Spleen (tissue), 11 donors: ENCODE measurements around the gene RPL18A. TPM values are rescaled to one million over a fixed set of nuclear protein-coding genes. Genes with fewer than 3 reads are reported as not detected.

Source experiments
- DNase-seq: peaks from one replicate; pipeline ENCODE4 v3.0.0-alpha.2; 2020
- H3K27ac ChIP-seq, 8 donors: fragments of 200-600 bp; sonication (generic) in 7 of 8; 1 replicate in 4 of 8; 2 replicates in 4 of 8; pipeline versions ENCODE4 v1.5.0 to v1.8.0; 2016 to 2021; ENCODE audit warnings: inconsistent platforms in 4 of 8, mild to moderate bottlenecking in 4 of 8, moderate library complexity in 1 of 8
- H3K27me3 ChIP-seq, 7 donors: fragments of 200-600 bp; sonication (generic) in 6 of 7; replicated peaks in 1 of 7; 1 replicate in 4 of 7; 2 replicates in 3 of 7; pipeline versions ENCODE4 v1.5.0 to v1.8.0; 2016 to 2021; ENCODE audit warnings: inconsistent platforms in 3 of 7, mild to moderate bottlenecking in 1 of 7
- H3K36me3 ChIP-seq, 6 donors: fragments of 200-600 bp; sonication (generic) in 5 of 6; 1 replicate in 4 of 6; 2 replicates in 2 of 6; pipeline versions ENCODE4 v1.5.0 to v1.8.0; 2016 to 2021; ENCODE audit warnings: inconsistent platforms in 2 of 6
- H3K4me1 ChIP-seq, 6 donors: fragments of 200-600 bp; sonication (generic) in 5 of 6; 1 replicate in 3 of 6; 2 replicates in 3 of 6; pipeline versions ENCODE4 v1.5.0 to v1.8.0; 2016 to 2021; ENCODE audit warnings: inconsistent platforms in 3 of 6
- H3K4me3 ChIP-seq, 8 donors: fragments of 200-600 bp; sonication (generic) in 7 of 8; 1 replicate in 4 of 8; 2 replicates in 4 of 8; pipeline versions ENCODE4 v1.5.0 to v1.8.0; 2016 to 2021; ENCODE audit warnings: inconsistent platforms in 4 of 8, mild to moderate bottlenecking in 4 of 8, moderate library complexity in 2 of 8
- H3K9me3 ChIP-seq, 8 donors: fragments of 200-600 bp; sonication (generic) in 7 of 8; 1 replicate in 4 of 8; 2 replicates in 4 of 8; pipeline versions ENCODE4 v1.5.0 to v1.8.0; 2016 to 2021; ENCODE audit warnings: inconsistent platforms in 4 of 8
- POLR2A ChIP-seq, 3 donors: fragments of 450-650 bp; IDR thresholded peaks; one replicate each; pipeline ENCODE4 v1.5.1; 2017; ENCODE audit warnings: antibody characterized with exemption in 3 of 3, mild to moderate bottlenecking in 1 of 3
- POLR2AphosphoS5 ChIP-seq, 3 donors: sonication (generic); formaldehyde crosslinking; IDR thresholded peaks; one replicate each; pipeline ENCODE4 v1.5.1; 2017; ENCODE audit warnings: antibody characterized with exemption in 3 of 3
- WGBS, 5 donors: extraction: QIAGEN DNeasy Blood & Tissue Kit in 3 of 5; methylation state at CpG; one replicate each; pipeline versions ENCODE4 v1.1.5 to v1.1.7; 2013 to 2018; 5-methylcytosine and 5-hydroxymethylcytosine counted together
- intact Hi-C: fragments of 100-400 bp; cut with DNase I; formaldehyde crosslinking; loops from one replicate; pipeline ENCODE4 v1.15.0; 2023; ENCODE audit warnings: low total_unique reads
- polyA plus RNA-seq, 3 donors: library from polyadenylated mRNA; stranded (reverse); fragments of 200-250 nt; gene quantifications; one replicate each; pipeline ENCODE4 v1.2.1, GENCODE V29; 2013
- total RNA-seq, 7 donors: library from RNA; depleted of rRNA in 3 of 7; stranded (reverse); fragments of >200 nt in 3 of 7; fragmentation: NEBNext Ultra II Directional in 4 of 7; extraction: Animal tissue kit (Norgen Biotek cat#: 25700) in 4 of 7; gene quantifications; one replicate each; pipeline versions ENCODE4 v1.1.0 to v1.2.1, GENCODE V29; 2016 to 2021
- TF ChIP-seq, protein P1 (sequence below), 11 experiments: fragments of 200-600 bp in 7 of 11; fragments of 450-650 bp in 4 of 11; sonication (generic) in 4 of 11; IDR thresholded peaks in 8 of 11; conservative IDR thresholded peaks in 3 of 11; 1 replicate in 7 of 11; 2 replicates in 4 of 11; pipeline versions ENCODE4 v1.4.0 to v1.8.0; 2016 to 2021; ENCODE audit warnings: antibody characterized with exemption in 11 of 11, inconsistent platforms in 4 of 11, mild to moderate bottlenecking in 1 of 11
- donor health status: healthy with polysubstance abuse.
- donor health status: DM: no; HTN: no; CAD: no; lungs with moderate emphysema.
- donor health status: DM: no; HTN: no; CAD: no.
- donor health status: Bipolar disorder and iron deficiency.
- donor health status: healthy.
- donor health status: DM: no; HTN: no; CAD: no.
- donor health status: DM: yes; HTN: yes; CAD: no.

RPL18A gene
- total and polyA plus RNA-seq, 10 donors = 1,310 to 6,872 (median 1,788) TPM

- Histone ChIP-seq H3K4me1 (peaks cover 0 to 18% (median 0%) of the 10 kb centered on the region in 6 donors), H3K27me3 (no peaks in the 10 kb centered on the region), H3K27ac (no peak overlapping the region), H3K9me3 (no peaks in the 10 kb centered on the region), H3K4me3 (no peak overlapping the region), H3K36me3 (peaks cover 8 to 100% (median 100%) of the 10 kb centered on the region in 6 donors)
- WGBS, 5 donors = 87 to 98% (median 94%) methylated on average over 4 of the region's 4 CpGs
- intact Hi-C loops = no loop called here
- TF ChIP-seq POLR2AphosphoS5 (IDR thresholded peaks at IDR 0.05) = no peak
- TF ChIP-seq, protein P1, sequence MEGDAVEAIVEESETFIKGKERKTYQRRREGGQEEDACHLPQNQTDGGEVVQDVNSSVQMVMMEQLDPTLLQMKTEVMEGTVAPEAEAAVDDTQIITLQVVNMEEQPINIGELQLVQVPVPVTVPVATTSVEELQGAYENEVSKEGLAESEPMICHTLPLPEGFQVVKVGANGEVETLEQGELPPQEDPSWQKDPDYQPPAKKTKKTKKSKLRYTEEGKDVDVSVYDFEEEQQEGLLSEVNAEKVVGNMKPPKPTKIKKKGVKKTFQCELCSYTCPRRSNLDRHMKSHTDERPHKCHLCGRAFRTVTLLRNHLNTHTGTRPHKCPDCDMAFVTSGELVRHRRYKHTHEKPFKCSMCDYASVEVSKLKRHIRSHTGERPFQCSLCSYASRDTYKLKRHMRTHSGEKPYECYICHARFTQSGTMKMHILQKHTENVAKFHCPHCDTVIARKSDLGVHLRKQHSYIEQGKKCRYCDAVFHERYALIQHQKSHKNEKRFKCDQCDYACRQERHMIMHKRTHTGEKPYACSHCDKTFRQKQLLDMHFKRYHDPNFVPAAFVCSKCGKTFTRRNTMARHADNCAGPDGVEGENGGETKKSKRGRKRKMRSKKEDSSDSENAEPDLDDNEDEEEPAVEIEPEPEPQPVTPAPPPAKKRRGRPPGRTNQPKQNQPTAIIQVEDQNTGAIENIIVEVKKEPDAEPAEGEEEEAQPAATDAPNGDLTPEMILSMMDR (IDR thresholded peaks at IDR 0.05 in 8 of 11, conservative IDR thresholded peaks at IDR 0.05 in 3 of 11) = no peak
- no peak for DNase-seq
Observed at GRCh38 chr19:17836530-17836929, 23.2 kb upstream of the RPL18A start.

DNA sequence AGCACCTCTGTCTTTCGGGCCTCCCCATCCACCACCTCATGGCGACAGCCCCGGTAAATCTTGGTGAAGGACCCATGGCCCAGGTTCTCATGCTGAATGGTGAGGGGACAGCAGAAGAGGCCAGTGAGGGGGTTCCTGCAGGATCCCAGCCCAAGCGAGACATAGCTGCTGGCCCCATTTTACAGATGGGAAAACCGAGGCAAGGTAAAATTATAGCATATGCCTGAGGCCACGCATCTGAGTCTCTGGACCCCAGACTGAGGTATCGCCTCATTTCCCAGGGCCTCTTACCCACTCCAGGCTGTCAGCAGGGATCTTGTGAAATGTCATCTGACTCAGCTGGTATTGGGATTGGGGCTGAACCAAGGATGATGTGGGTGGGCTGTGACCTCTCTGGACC lies 21.7 kb upstream of the RPL18A start:
- H3K4me3 ChIP-seq = no peak overlapping the region
- no peak for DNase-seq
- H3K27me3 ChIP-seq = no peaks in the 10 kb centered on the region
- H3K27ac ChIP-seq = no peak overlapping the region
- intact Hi-C loops = no loop called here
- H3K9me3 ChIP-seq = no peaks in the 10 kb centered on the region
- 92 to 98% (median 97%) methylated on average over 7 of the region's 7 CpGs for WGBS, 5 donors
- peaks cover 0 to 33% (median 5%) of the 10 kb centered on the region in 6 donors for H3K4me1 ChIP-seq
- H3K36me3 ChIP-seq = peaks cover 8 to 100% (median 99%) of the 10 kb centered on the region in 6 donors
- TF ChIP-seq POLR2AphosphoS5 (IDR thresholded peaks at IDR 0.05) (no peak), POLR2A (IDR thresholded peaks at IDR 0.05) (no peak)
- TF ChIP-seq, protein P1 (IDR thresholded peaks at IDR 0.05 in 8 of 11, conservative IDR thresholded peaks at IDR 0.05 in 3 of 11) = no peak

- DNase-seq = no peak
- intact Hi-C loops = no loop called here
- Histone ChIP-seq H3K27me3 (no peaks in the 10 kb centered on the region), H3K4me3 (no peak overlapping the region), H3K27ac (no peak overlapping the region), H3K4me1 (peaks cover 0 to 46% (median 23%) of the 10 kb centered on the region in 6 donors), H3K9me3 (no peaks in the 10 kb centered on the region), H3K36me3 (peaks cover 5 to 97% (median 93%) of the 10 kb centered on the region in 6 donors)
- WGBS, 5 donors = 92 to 97% (median 95%) methylated on average over 6 of the region's 6 CpGs
- TF ChIP-seq, protein P1 (IDR thresholded peaks at IDR 0.05 in 8 of 11, conservative IDR thresholded peaks at IDR 0.05 in 3 of 11) = no peak
- no peak for TF ChIP-seq POLR2A (IDR thresholded peaks at IDR 0.05)
- TF ChIP-seq POLR2AphosphoS5 (IDR thresholded peaks at IDR 0.05) = no peak
Observed at GRCh38 chr19:17840019-17840418, 19.7 kb upstream of the RPL18A start.

- Histone ChIP-seq H3K4me3 (no peak overlapping the region), H3K27me3 (no peaks in the 10 kb centered on the region), H3K4me1 (peaks cover 12 to 50% (median 37%) of the 10 kb centered on the region in 6 donors), H3K36me3 (peaks cover 4 to 83% (median 79%) of the 10 kb centered on the region in 6 donors), H3K27ac (peak overlapping the region in 1 of 8 donors; percentile 98), H3K9me3 (no peaks in the 10 kb centered on the region)
- TF ChIP-seq POLR2A (IDR thresholded peaks at IDR 0.05) (no peak), POLR2AphosphoS5 (IDR thresholded peaks at IDR 0.05) (peak in 1 of 3 donors; percentile 63)
- intact Hi-C loops = no loop called here
- DNase-seq = peak; percentile 73
- WGBS, 5 donors = 77 to 88% (median 85%) methylated on average over 23 to 30 of the region's 30 CpGs
Observed at GRCh38 chr19:17841371-17841809, 18.3 kb upstream of the RPL18A start.
